GDM1 (cell line): Measurements from ENCODE around the gene IGF2R.

Experiments
- DNase-seq: peaks from one replicate; lab custom pipeline; 2025; lab: John Stamatoyannopoulos, UW

Gene IGF2R

DNA sequence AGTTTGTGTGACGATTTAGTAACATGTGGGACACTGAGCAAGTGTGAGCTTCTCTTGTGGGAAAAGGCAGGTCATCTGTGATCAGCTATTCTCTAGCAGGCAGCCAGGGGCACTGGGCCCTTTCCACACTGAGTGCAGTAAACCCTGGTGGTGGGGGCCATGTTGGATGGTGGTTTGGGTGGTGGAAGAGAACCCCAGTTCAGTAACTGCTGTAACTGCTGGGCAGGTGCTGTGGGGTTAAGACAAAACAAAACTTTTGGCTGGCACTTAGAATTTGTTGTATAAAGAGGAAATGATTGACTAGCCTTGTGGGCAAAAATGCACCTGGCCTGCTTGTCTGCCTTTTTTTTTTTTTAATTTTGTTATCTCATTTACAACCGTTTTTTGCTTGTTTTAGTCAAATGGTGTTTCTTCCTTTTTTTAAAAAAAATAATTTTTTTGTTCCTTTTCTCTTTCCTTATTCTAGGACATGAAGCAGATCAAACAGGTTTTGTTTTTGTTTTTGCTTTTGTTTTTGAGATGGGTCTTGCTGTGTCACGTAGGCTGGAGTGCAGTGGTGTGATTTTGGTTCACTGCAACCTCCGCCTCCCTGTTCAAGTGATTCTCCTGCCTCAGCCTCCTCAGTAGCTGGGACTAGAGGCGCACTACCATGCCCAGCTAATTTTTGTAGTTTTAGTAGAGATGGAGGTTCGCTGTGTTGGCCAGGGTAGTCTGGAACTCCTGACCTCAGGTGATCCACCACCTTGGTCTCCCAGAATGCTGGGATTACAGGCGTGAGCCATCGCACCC is 59.8 kb downstream of the IGF2R start:
- no peak for DNase-seq

- no peak for DNase-seq
Observed at GRCh38 chr6:160029525-160029924, 60.6 kb downstream of the IGF2R start.

GRCh38 chr6:160030103-160030502 is 61.2 kb downstream of the IGF2R start:
- DNase-seq, result no peak

- DNase-seq, result no peak
Observed at GRCh38 chr6:160031442-160031841, 62.6 kb downstream of the IGF2R start.

GRCh38 chr6:160031871-160032270 is 63.0 kb downstream of the IGF2R start:
- no peak for DNase-seq

DNA sequence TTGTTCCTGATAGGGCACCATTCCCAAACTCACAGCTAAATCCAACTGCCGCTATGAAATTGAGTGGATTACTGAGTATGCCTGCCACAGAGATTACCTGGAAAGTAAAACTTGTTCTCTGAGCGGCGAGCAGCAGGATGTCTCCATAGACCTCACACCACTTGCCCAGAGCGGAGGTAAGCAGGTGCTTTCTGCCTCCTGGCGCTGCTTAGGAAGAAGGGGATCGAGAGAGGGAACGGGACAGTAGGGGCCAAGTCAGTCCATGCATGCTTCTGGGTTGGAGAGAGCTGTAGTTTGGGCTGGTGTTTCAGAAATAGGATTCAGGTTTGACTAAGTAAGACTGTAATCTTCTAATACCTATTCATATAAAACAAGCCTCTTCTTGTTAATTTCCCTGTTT is 63.7 kb downstream of the IGF2R start:
- no peak for DNase-seq

- DNase-seq, result no peak
Observed at GRCh38 chr6:160034036-160034930, 65.4 kb downstream of the IGF2R start.

DNA sequence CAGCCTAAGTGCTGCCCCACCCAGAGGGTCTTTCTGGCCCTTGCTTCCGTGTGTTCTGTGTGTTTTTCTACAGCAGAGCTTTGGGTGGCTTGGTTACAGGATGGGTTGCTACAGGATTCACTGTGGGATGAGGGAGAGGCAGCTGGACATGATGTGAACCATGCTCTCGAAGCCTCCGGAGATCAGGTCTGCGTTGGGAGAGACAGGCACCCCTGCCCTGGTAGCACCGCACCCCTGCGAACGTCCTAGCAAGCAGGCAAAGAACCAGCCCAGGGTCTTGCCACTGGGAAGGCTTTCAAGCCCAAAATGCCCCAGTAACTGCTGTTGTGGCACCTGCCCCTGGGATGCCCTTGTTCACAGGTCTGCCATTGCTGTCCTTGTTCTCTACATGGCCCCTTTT is 66.4 kb downstream of the IGF2R start:
- no peak for DNase-seq

GRCh38 chr6:160035693-160036330 is 66.9 kb downstream of the IGF2R start:
- no peak for DNase-seq

DNA sequence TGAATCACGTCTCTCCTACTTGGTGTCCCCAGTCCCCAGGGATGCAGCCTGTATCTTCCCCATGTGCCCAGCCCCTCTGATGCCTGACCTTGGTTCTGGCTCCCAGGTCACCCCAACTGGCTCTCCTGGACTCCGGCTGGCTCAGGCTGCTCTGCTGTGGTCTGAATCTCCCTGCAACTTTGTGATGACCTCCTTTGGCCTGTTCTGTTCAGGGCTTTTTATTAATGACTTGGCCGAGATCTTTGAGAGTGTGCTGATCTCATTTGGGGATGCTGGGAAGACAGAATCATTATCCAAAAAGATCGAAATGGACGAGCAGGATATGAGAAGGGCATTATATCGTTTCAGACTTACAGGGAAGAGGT is 67.4 kb downstream of the IGF2R start:
- DNase-seq, result no peak

DNA sequence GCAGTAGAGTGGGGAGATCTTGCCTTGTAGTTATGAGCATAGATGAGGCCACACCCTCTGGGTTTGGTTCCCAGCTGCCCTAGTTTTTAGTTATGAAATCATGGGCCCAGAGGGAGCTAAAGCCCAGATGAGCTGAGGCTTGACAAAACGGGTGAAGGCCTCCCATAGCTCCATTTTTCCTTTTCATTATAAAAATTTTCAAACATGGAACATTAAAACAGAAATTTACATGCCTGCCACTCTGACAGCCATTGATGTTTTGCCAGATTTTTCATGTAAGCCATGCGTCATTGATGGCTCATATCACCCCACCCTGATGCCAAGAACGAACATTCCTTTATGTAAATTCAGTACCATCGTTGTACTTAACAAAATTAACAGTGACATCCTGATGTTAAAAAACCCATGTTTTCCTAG is 67.9 kb downstream of the IGF2R start:
- no peak for DNase-seq

GRCh38 chr6:160038479-160038878 is 69.6 kb downstream of the IGF2R start:
- DNase-seq, result no peak

GRCh38 chr6:160039441-160039840 is 70.6 kb downstream of the IGF2R start:
- DNase-seq, result no peak

DNA sequence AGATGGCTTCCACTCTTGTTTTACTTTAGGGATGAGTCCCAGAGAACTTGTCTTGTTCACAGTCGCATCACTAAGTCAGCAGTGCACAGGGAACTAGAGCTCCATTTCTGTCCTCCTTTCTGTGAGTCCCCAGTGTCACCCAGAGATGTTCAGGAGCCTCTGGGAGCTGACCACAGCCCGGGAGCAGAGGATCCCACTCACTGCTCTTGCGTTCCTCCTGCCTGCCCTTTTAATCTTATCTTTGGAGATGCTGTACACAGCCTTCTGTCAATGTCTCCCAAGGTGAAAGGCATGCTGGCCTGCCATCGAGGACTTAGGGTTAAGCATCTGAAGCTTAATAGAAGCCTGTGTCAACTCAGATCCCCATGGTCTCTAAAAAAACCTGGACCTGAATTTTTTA is 71.2 kb downstream of the IGF2R start:
- DNase-seq, result no peak

DNA sequence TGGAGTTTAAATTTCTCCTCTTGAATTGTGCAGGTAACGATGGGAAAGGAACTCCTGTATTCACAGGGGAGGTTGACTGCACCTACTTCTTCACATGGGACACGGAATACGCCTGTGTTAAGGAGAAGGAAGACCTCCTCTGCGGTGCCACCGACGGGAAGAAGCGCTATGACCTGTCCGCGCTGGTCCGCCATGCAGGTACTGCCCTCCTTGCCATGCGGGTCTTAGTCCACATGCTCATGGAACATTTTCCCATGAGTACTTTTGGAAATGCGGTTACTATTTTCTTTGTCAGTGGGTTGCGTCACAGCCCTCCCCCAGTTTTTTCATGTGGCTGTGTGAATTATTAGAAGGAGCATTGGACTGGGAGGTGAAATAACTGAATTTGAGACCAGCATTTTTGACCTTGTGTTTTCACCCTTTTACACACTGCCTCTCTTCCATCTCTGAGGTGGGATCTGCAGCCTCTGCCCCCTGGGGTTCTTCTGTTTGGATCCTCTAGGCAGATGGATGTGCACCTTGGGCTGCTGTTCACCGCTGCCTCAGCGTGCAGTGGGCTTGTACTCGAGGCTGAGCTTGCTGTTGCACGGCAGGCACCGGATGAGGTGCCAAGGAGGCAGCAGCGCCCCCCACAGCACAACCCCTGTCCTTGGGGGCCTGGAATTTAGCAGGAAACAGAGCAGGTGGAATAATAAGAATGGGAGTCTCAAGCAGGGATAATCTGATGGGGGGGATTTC is 71.8 kb downstream of the IGF2R start:
- no peak for DNase-seq

- DNase-seq, result no peak
Observed at GRCh38 chr6:160041608-160042007, 72.7 kb downstream of the IGF2R start.

DNA sequence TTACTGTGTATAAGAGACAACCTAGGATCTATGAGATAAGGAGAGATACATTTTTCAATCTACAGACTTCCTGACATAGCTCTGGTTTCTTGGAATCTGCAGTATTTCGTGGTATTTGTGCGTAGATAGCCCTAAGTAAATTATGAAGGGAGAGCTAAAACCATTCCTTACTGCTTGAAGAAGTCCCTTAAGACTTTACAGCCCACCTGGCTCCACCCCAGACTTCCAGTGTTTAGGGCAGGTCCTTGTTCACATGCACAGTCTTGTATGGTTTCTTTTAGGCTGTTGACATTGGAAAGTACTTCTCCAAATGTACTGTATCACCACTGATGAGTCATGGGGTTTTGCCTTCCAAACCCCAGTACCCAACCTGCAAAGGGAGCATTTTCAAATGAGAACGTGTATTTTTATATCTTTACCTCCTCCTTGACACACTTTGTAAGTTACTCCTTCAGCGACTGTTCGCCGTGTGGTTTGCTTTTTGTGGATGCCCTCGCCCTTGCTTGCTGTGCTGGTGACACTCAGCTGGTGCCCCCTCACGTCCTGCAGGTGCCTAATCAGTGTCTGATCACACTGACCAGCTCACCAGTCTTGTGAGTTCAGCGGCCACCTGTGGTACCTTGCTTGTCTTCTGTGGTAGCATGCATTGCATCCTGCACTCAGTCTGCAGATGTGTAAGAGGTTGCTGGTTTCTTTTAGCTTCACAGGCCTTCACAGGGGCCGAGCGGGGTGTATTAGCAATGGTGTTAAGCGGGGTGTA is 73.3 kb downstream of the IGF2R start:
- DNase-seq, result no peak

DNA sequence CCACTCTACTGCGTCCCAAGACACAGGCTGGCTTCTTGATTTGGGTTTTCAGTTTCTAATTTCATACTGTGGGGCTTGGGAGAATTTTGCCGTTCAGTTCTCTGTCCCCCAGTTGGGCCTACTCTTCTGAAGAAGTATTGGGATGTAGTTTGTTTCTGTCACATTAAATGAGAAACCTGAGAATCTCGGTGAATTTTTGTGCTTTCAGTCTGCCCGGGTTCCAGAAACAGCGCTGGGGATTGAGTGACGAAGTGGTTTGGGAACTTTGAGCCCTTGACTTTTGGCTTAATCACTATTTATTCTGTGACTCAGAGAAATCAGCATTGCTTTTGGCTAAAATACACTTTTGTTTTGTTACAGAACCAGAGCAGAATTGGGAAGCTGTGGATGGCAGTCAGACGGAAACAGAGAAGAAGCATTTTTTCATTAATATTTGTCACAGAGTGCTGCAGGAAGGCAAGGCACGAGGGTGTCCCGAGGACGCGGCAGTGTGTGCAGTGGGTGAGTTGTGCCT is 74.0 kb downstream of the IGF2R start:
- no peak for DNase-seq

GRCh38 chr6:160043784-160044183 is 74.9 kb downstream of the IGF2R start:
- DNase-seq, result no peak

GRCh38 chr6:160044687-160045086 is 75.8 kb downstream of the IGF2R start:
- no peak for DNase-seq

- DNase-seq, result no peak
Observed at GRCh38 chr6:160048471-160048870, 79.6 kb downstream of the IGF2R start.
